ENCODE results near the gene DPH2. TPM values are rescaled to one million over a fixed set of nuclear protein-coding genes. Genes with fewer than 3 reads are reported as not detected.

DPH2 gene
- polyA plus RNA-seq, 2 of the 4 experiments (the other 2 are of a cell fraction) = 38.8 to 41.7 TPM

- WGBS (ENCODE audit: missing lambda C conversion rate) = 82% methylated on average over 4 of the region's 20 CpGs
- ATAC-seq = no peak
- POLR2A ChIA-PET = no interaction called here
Measured at GRCh38 chr1:44016890-44017400, 47.1 kb downstream of the DPH2 start.

GRCh38 chr1:44019466-44019948, 49.7 kb downstream of the DPH2 start:
- no peak overlapping the region for H3K4me2 ChIP-seq
- no peak for TF ChIP-seq ZC3H11A (IDR thresholded peaks at IDR 0.05)
- FAIRE-seq = no peak
- CTCF ChIA-PET = interaction anchor here (2.2 to 25.3 kb wide), 3 partner anchors 16 to 28 kb away, joined by 10 to 412 read pairs (median 49); no protein-coding TSS in a partner anchor
- POLR2A ChIA-PET = no interaction called here
- H3K4me3 ChIP-seq = no peak overlapping the region
- 96% methylated on average over 4 of the region's 13 CpGs for WGBS (ENCODE audit: missing lambda C conversion rate)
- no peak overlapping the region for H3K27ac ChIP-seq
- H3K4me1 ChIP-seq = peaks cover 5% of the 10 kb centered on the region
- ATAC-seq = no peak
- no peak for DNase-seq (ENCODE audit: low read depth in 1 of 2, low spot score in 1 of 2)
- no peaks in the 10 kb centered on the region for H3K9me3 ChIP-seq

More at GRCh38 chr1:44016890-44017400, 47.1 kb downstream of the DPH2 start:
- Histone ChIP-seq H3K4me1 (no peaks in the 10 kb centered on the region), H3K4me3 (no peak overlapping the region), H3K27ac (no peak overlapping the region), H3K4me2 (no peak overlapping the region), H3K9me3 (no peaks in the 10 kb centered on the region)
- no peak for TF ChIP-seq HOXB5 (CRISPR knock-in tag; IDR thresholded peaks at IDR 0.05)
- no peak for TF ChIP-seq EHMT2 (IDR thresholded peaks at IDR 0.05; ENCODE audit: low read depth)
- no peak for TF ChIP-seq TP53 (CRISPR knock-in tag; IDR thresholded peaks at IDR 0.05)
- TF ChIP-seq CBX8 (IDR thresholded peaks at IDR 0.05) = no peak
- TF ChIP-seq, protein P1, sequence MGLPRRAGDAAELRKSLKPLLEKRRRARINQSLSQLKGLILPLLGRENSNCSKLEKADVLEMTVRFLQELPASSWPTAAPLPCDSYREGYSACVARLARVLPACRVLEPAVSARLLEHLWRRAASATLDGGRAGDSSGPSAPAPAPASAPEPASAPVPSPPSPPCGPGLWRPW (IDR thresholded peaks at IDR 0.05) = no peak
- TF ChIP-seq ZSCAN20 (CRISPR knock-in tag; IDR thresholded peaks at IDR 0.05) = no peak
- DNase-seq (ENCODE audit: low read depth in 1 of 2, low spot score in 1 of 2) = no peak
- CTCF ChIA-PET = interaction anchor here (0.6 to 25.3 kb wide), 3 partner anchors 11 to 19 kb away, joined by 5 to 412 read pairs (median 49); no protein-coding TSS in a partner anchor
- no peak for FAIRE-seq

- CTCF ChIA-PET = interaction anchor here (10.0 to 25.3 kb wide), 2 partner anchors 15 to 18 kb away, joined by 49 to 412 read pairs; no protein-coding TSS in a partner anchor
- FAIRE-seq = no peak
Measured at GRCh38 chr1:44020464-44020863, 50.7 kb downstream of the DPH2 start.

GRCh38 chr1:44021156-44021555, 51.3 kb downstream of the DPH2 start:
- TF ChIP-seq ZC3H11A (IDR thresholded peaks at IDR 0.05) (no peak), HEYL (CRISPR knock-in tag; IDR thresholded peaks at IDR 0.05) (no peak), MAFK (IDR thresholded peaks at IDR 0.05; ENCODE audit: partially characterized antibody) (no peak), KDM5A (IDR thresholded peaks at IDR 0.05) (no peak)
- Histone ChIP-seq H3K4me3 (no peak overlapping the region), H3K27ac (no peak overlapping the region), H3K4me1 (peaks cover 22% of the 10 kb centered on the region), H3K4me2 (no peak overlapping the region), H3K9me3 (no peaks in the 10 kb centered on the region)
- no CpG with 5 or more reads among the region's 8 CpGs for WGBS (ENCODE audit: missing lambda C conversion rate)
- FAIRE-seq (no peak), ATAC-seq (no peak), DNase-seq (ENCODE audit: low read depth in 1 of 2, low spot score in 1 of 2) (no peak)
- ChIA-PET POLR2A (no interaction called here), CTCF (interaction anchor here (1.6 to 25.3 kb wide), 3 partner anchors 15 to 27 kb away, joined by 5 to 412 read pairs (median 49); no protein-coding TSS in a partner anchor)

More at GRCh38 chr1:44020464-44020863, 50.7 kb downstream of the DPH2 start:
- no peak for ATAC-seq
- no peak overlapping the region for H3K4me3 ChIP-seq
- POLR2A ChIA-PET = no interaction called here
- no peaks in the 10 kb centered on the region for H3K9me3 ChIP-seq
- peaks cover 15% of the 10 kb centered on the region for H3K4me1 ChIP-seq
- TF ChIP-seq CHD4 (IDR thresholded peaks at IDR 0.05; ENCODE audit: borderline replicate concordance) = no peak
- TF ChIP-seq FOSL2 (IDR thresholded peaks at IDR 0.05) = no peak
- no peak for TF ChIP-seq FOSL2 (CRISPR knock-in tag; IDR thresholded peaks at IDR 0.05)
- TF ChIP-seq RNF2 (IDR thresholded peaks at IDR 0.05; ENCODE audit: borderline replicate concordance, low read depth) = no peak
- TF ChIP-seq CHD2 (IDR thresholded peaks at IDR 0.05; ENCODE audit: low read length, partially characterized antibody) = no peak
- TF ChIP-seq NFE2L2 (conservative IDR thresholded peaks at IDR 0.05; ENCODE audit: low read length) = no peak
- TF ChIP-seq POLR2AphosphoS2 (conservative IDR thresholded peaks at IDR 0.05; ENCODE audit: low read length) = no peak
- TF ChIP-seq BCL3 (IDR thresholded peaks at IDR 0.05) = no peak
- no peak for TF ChIP-seq POLR2A (IDR thresholded peaks at IDR 0.05; ENCODE audit: low read length)
- TF ChIP-seq GATA3 (IDR thresholded peaks at IDR 0.05; ENCODE audit: borderline replicate concordance) = no peak
- TF ChIP-seq MYC (IDR thresholded peaks at IDR 0.05; ENCODE audit: borderline replicate concordance, low read length) = no peak
- TF ChIP-seq MAFK (IDR thresholded peaks at IDR 0.05; ENCODE audit: partially characterized antibody) = no peak
- H3K4me2 ChIP-seq = no peak overlapping the region
- no peak for DNase-seq (ENCODE audit: low read depth in 1 of 2, low spot score in 1 of 2)
- H3K27ac ChIP-seq = no peak overlapping the region
- 79% methylated on average over 6 of the region's 6 CpGs for WGBS (ENCODE audit: missing lambda C conversion rate)
